HepG2 (cell line): Measurements from ENCODE around the gene TREML1. TPM values are rescaled to one million over a fixed set of nuclear protein-coding genes. Genes with fewer than 3 reads are reported as not detected.

ENCODE experiments used
- ATAC-seq: fragments of 200-7000 bp; cut with Tn5 transposase; 3 replicates; pipeline ENCODE4 v1.9.1; 2020; ENCODE audit warnings: mild to moderate bottlenecking, moderate library complexity
- BruUV-seq: library from RNA; stranded (reverse); fragments of 400-500 nt; replicated peaks from 2 replicates; lab custom pipeline; 2021; lab: Mats Ljungman, UMichigan
- CTCF ChIA-PET: fragments of 300-600 bp; formaldehyde crosslinking; extraction: SDS; loops from one replicate; lab custom pipeline; 2021; ENCODE audit warnings: low total read pairs, inconsistent platforms, low intra/inter-chr PET ratio; lab: Yijun Ruan, JAX
- POLR2A ChIA-PET: fragments of 350-600 bp; sonication (Branson Sonifier 250); formaldehyde crosslinking; loops from one replicate; lab custom pipeline; 2020; ENCODE audit warnings: antibody characterized with exemption, inconsistent platforms; lab: Yijun Ruan, JAX
- DNase-seq: peaks from one replicate; pipeline ENCODE4 v3.0.0-alpha.2; 2015; ENCODE audit warnings: low spot score
- FAIRE-seq: peaks from 3 replicates; lab custom pipeline; 2011; peaks lifted over from hg19 to GRCh38; lab: Jason Lieb, UNC
- H2AFZ ChIP-seq: one replicate; pipeline ENCODE4 v1.6.1; 2011; ENCODE audit warnings: low read length, inconsistent platforms
- H3K27ac ChIP-seq: fragments of 300-600 bp; 3 replicates; pipeline ENCODE4 v1.8.0; 2011; ENCODE audit warnings: mixed run types, mild to moderate bottlenecking, mixed read lengths, low read length, inconsistent platforms; ENCODE audit not compliant: insufficient read depth; ENCODE audit errors: extremely low read length
- H3K27me3 ChIP-seq, 2 experiments: fragments of 200-600 bp in 1 of 2; 2 replicates in 1 of 2; 3 replicates in 1 of 2; pipeline versions ENCODE4 v1.6.0 to v1.8.0; 2011; ENCODE audit warnings: low read length in 2 of 2, mild to moderate bottlenecking in 2 of 2, moderate library complexity in 2 of 2, inconsistent platforms in 1 of 2; ENCODE audit not compliant: insufficient read depth in 2 of 2, control insufficient read depth in 1 of 2
- H3K36me3 ChIP-seq, 2 experiments: fragments of 200-600 bp in 1 of 2; replicated peaks in 1 of 2; 2 replicates in 1 of 2; 3 replicates in 1 of 2; pipeline versions ENCODE4 v1.5.1 to v1.8.0; 2011; ENCODE audit warnings: low read length in 2 of 2, inconsistent platforms in 1 of 2; ENCODE audit not compliant: insufficient read depth in 2 of 2, control insufficient read depth in 1 of 2
- H3K4me1 ChIP-seq: 2 replicates; pipeline ENCODE4 v1.5.1; 2012; ENCODE audit warnings: low read length, inconsistent platforms; ENCODE audit not compliant: insufficient read depth
- H3K4me2 ChIP-seq: 2 replicates; pipeline ENCODE4 v1.6.0; 2011; ENCODE audit warnings: low read depth, low read length, inconsistent platforms
- H3K4me3 ChIP-seq, 3 experiments: fragments of 200-600 bp in 1 of 3; sonication (generic), shearing (Covaris generic) in 1 of 3; replicated peaks in 1 of 3; 2 replicates each; pipeline ENCODE4 v1.5.1; 2011 to 2016; ENCODE audit warnings: low read length in 3 of 3, inconsistent platforms in 2 of 3, low read depth in 2 of 3, mild to moderate bottlenecking in 2 of 3, control low read depth in 1 of 3, mixed read lengths in 1 of 3; ENCODE audit not compliant: insufficient read depth in 1 of 3
- H3K79me2 ChIP-seq: one replicate; pipeline ENCODE4 v1.6.1; 2011; ENCODE audit warnings: low read length, inconsistent platforms; ENCODE audit not compliant: insufficient read depth
- H3K9ac ChIP-seq: 2 replicates; pipeline ENCODE4 v1.6.0; 2011; ENCODE audit warnings: mild to moderate bottlenecking, low read depth, low read length, inconsistent platforms; ENCODE audit not compliant: insufficient read depth
- H3K9me3 ChIP-seq: 2 replicates; pipeline ENCODE4 v1.5.1; 2012; ENCODE audit warnings: mild to moderate bottlenecking, low read length
- H4K20me1 ChIP-seq: 2 replicates; pipeline ENCODE4 v1.6.0; 2011; ENCODE audit warnings: inconsistent platforms, mild to moderate bottlenecking, low read length, moderate library complexity; ENCODE audit not compliant: insufficient read depth
- ARNT2 ChIP-seq: sonication (generic); formaldehyde crosslinking; IDR thresholded peaks from 2 replicates; pipeline ENCODE4 v1.8.0; 2022; ENCODE audit warnings: mild to moderate bottlenecking, low read depth, missing genetic modification reagents, moderate library complexity
- CTCF ChIP-seq: sonication (generic); formaldehyde crosslinking; IDR thresholded peaks from 2 replicates; pipeline ENCODE4 v1.5.0; 2020; ENCODE audit warnings: mild to moderate bottlenecking, missing genetic modification reagents, moderate library complexity
- HMG20B ChIP-seq: conservative IDR thresholded peaks from 2 replicates; pipeline ENCODE4 v1.6.1; 2016; ENCODE audit warnings: missing genetic modification reagents, missing compliant biosample characterization
- RAD21 ChIP-seq: fragments of 450-650 bp; formaldehyde crosslinking; IDR thresholded peaks from 2 replicates; pipeline ENCODE4 v1.5.0; 2020; ENCODE audit warnings: mild to moderate bottlenecking
- SMC3 ChIP-seq: IDR thresholded peaks from 2 replicates; pipeline ENCODE4 v1.6.1; 2011; ENCODE audit warnings: low read length, improper control_type of control experiment
- STAG1 ChIP-seq: sonication (generic); formaldehyde crosslinking; IDR thresholded peaks from 2 replicates; pipeline ENCODE4 v1.4.0; 2020; ENCODE audit warnings: missing genetic modification reagents
- ZNF138 ChIP-seq: sonication (generic); formaldehyde crosslinking; IDR thresholded peaks from 2 replicates; pipeline ENCODE4 v1.5.0; 2020; ENCODE audit warnings: mild to moderate bottlenecking, low read depth, missing genetic modification reagents
- WGBS: methylation state at CpG from one replicate; pipeline ENCODE4 v1.1.6; 2017; ENCODE audit warnings: low lambda C conversion rate; 5-methylcytosine and 5-hydroxymethylcytosine counted together
- in situ Hi-C: cut with HindIII; loops from 2 replicates; pipeline ENCODE4 v1.10.0; 2017; ENCODE audit warnings: low pct_unique_long_range_greater_than_20kb; ENCODE audit not compliant: extremely low pct_ligation_motif_present
- intact Hi-C: fragments of 100-400 bp; cut with micrococcal nuclease; formaldehyde crosslinking; loops from one replicate; pipeline ENCODE4 v1.10.0; 2022; ENCODE audit not compliant: unreplicated experiment
- polyA plus RNA-seq, 8 experiments: library from polyadenylated mRNA; depleted of rRNA in 3 of 8; stranded (reverse) in 7 of 8; unstranded in 1 of 8; fragments of >200 nt; fragmentation: Illumina TruSeq in 4 of 8; extraction: Trizol in 4 of 8; gene quantifications; 2 replicates each; pipeline versions ENCODE4 v1.2.1 to v1.2.3, GENCODE V29; 2011 to 2016; ENCODE audit warnings: low read depth in 4 of 8, missing spikeins in 1 of 8, mixed read lengths in 1 of 8; ENCODE audit not compliant: insufficient read depth in 1 of 8
- total RNA-seq, 5 experiments: library from RNA; depleted of rRNA; stranded (reverse); fragments of >200 nt; fragmentation: Illumina TruSeq; extraction: Trizol; gene quantifications; 2 replicates each; pipeline ENCODE4 v1.2.3, GENCODE V29; 2016; ENCODE audit warnings: low read depth in 1 of 5

The TREML1 gene
- total and polyA plus RNA-seq, 2 of the 13 experiments (the other 11 are each of a cell fraction or from before 2014, with no cell fraction given), result not detected

GRCh38 chr6:41184761-41185160 is 30.6 kb upstream of the TREML1 start:
- in situ Hi-C loops (loop anchor here (5.0 kb wide), 1 partner anchor 92 kb away; no protein-coding TSS in a partner anchor), intact Hi-C loops (no loop called here)
- Histone ChIP-seq H3K27me3 (peaks cover 6 to 27% of the 10 kb centered on the region in 2 experiments; a peak in 4 of 5 replicates), H3K9ac (no peak overlapping the region), H3K27ac (no peak overlapping the region), H3K4me3 (no peak overlapping the region), H3K9me3 (peaks cover 8% of the 10 kb centered on the region), H3K79me2 (no peaks in the 10 kb centered on the region), H2AFZ (no peak overlapping the region), H3K36me3 (no peaks in the 10 kb centered on the region), H4K20me1 (no peaks in the 10 kb centered on the region), H3K4me2 (no peak overlapping the region), H3K4me1 (peaks cover 11% of the 10 kb centered on the region)
- no TSS peak for BruUV-seq
- 11% methylated on average over 6 of the region's 7 CpGs for WGBS
- DNase-seq (no peak), FAIRE-seq (no peak), ATAC-seq (no peak)
- POLR2A ChIA-PET, result no interaction called here
- TF ChIP-seq ZNF138 (CRISPR knock-in tag) (no peak), HMG20B (no peak)
- CTCF ChIA-PET, result no interaction called here

- CTCF ChIA-PET, result interaction anchor here (2.8 kb wide), 1 partner anchor 90 kb away, joined by 19 read pairs; no protein-coding TSS in a partner anchor
- Histone ChIP-seq H3K9ac (no peak overlapping the region), H3K9me3 (no peaks in the 10 kb centered on the region), H3K4me3 (no peak overlapping the region), H3K4me1 (peaks cover 11% of the 10 kb centered on the region), H3K36me3 (no peaks in the 10 kb centered on the region), H2AFZ (no peak overlapping the region), H3K4me2 (no peak overlapping the region), H3K27ac (no peak overlapping the region), H4K20me1 (no peaks in the 10 kb centered on the region), H3K79me2 (no peaks in the 10 kb centered on the region), H3K27me3 (peaks cover 5 to 27% of the 10 kb centered on the region in 2 experiments; a peak in 4 of 5 replicates)
- TF ChIP-seq RAD21 (CRISPR knock-in tag) (peak; percentile 39; the same call in 1 of the 2 replicates), CTCF (peak; percentile 70), SMC3 (peak; percentile 57), ARNT2 (CRISPR knock-in tag) (no peak), STAG1 (CRISPR knock-in tag) (peak; percentile 72)
- DNase-seq (peak; percentile 59), FAIRE-seq (peak; percentile 88), ATAC-seq (peak; percentile 90)
- 44% methylated on average over 4 of the region's 4 CpGs for WGBS
- BruUV-seq, result no TSS peak
- in situ Hi-C loops, result loop anchor here (5.0 kb wide), 1 partner anchor 90 kb away; no protein-coding TSS in a partner anchor
- POLR2A ChIA-PET, result interaction anchor here (0.8 kb wide), 1 partner anchor 110 kb away, joined by 3 read pairs; the partner anchor contains the start of genes NFYA and OARD1
- intact Hi-C loops, result loop anchor here (1.0 kb wide), 1 partner anchor 90 kb away; no protein-coding TSS in a partner anchor
Measured at GRCh38 chr6:41182069-41183034, 28.2 kb upstream of the TREML1 start.
